Right cardiac atrium (tissue), 5 donors: ENCODE data around the gene FANCC. TPM values are rescaled to one million over a fixed set of nuclear protein-coding genes. Genes with fewer than 3 reads are reported as not detected.

ENCODE experiments used
- ATAC-seq, 2 donors: fragments of 200-7000 bp; cut with Tn5 transposase; one replicate each; pipeline versions ENCODE4 v1.8.0 to v1.9.1; 2020; ENCODE audit warnings: moderate library complexity in 2 of 2, mild to moderate bottlenecking in 1 of 2
- DNase-seq, 3 donors: peaks; one replicate each; pipeline ENCODE4 v3.0.0-alpha.2; 2020
- H3K27ac ChIP-seq: one replicate; pipeline ENCODE4 v1.5.1; 2013; ENCODE audit warnings: mild to moderate bottlenecking, low read length, control low read depth, moderate library complexity
- H3K27me3 ChIP-seq: one replicate; pipeline ENCODE4 v1.6.1; 2013; ENCODE audit not compliant: control insufficient read depth, insufficient read depth
- H3K4me1 ChIP-seq: one replicate; pipeline ENCODE4 v1.6.1; 2013; ENCODE audit warnings: low read length; ENCODE audit not compliant: control insufficient read depth, insufficient read depth
- H3K4me3 ChIP-seq: one replicate; pipeline ENCODE4 v1.5.1; 2013; ENCODE audit warnings: low read length, control low read depth
- H3K9me3 ChIP-seq: one replicate; pipeline ENCODE4 v1.6.1; 2013; ENCODE audit warnings: low read length; ENCODE audit not compliant: control insufficient read depth
- WGBS: extraction: QIAGEN DNeasy Blood & Tissue Kit; methylation state at CpG from one replicate; pipeline ENCODE4 v1.1.7; 2013; 5-methylcytosine and 5-hydroxymethylcytosine counted together
- intact Hi-C, 4 donors: fragments of 100-400 bp; cut with DNase I; formaldehyde crosslinking; loops; one replicate each; pipeline versions ENCODE4 v1.11.0 to v1.14.0; 2022 to 2023
- long read RNA-seq, 4 donors: library from polyadenylated mRNA; unstranded; transcript quantifications; one replicate each; pipeline ENCODE4 v2.0.0, GENCODE V29; 2020 to 2021
- polyA plus RNA-seq: library from polyadenylated mRNA; stranded (reverse); fragments of 200-250 nt; gene quantifications from one replicate; pipeline ENCODE4 v1.2.3, GENCODE V29; 2013
- total RNA-seq, 4 donors: library from RNA; stranded (reverse); fragmentation: NEBNext Ultra II Directional; extraction: Animal tissue kit (Norgen Biotek cat#: 25700); gene quantifications; one replicate each; pipeline ENCODE4 v1.2.1, GENCODE V29; 2021
- donor health status: healthy with polysubstance abuse.
- donor health status: DM: no; HTN: yes; CAD: no.
- donor health status: DM: no; HTN: no; CAD: no.
- donor health status: DM: no; HTN: yes; CAD: no; lungs with severe emphysema.
- donor health status: DM: yes; HTN: yes; CAD: no.

Gene FANCC, protein sequence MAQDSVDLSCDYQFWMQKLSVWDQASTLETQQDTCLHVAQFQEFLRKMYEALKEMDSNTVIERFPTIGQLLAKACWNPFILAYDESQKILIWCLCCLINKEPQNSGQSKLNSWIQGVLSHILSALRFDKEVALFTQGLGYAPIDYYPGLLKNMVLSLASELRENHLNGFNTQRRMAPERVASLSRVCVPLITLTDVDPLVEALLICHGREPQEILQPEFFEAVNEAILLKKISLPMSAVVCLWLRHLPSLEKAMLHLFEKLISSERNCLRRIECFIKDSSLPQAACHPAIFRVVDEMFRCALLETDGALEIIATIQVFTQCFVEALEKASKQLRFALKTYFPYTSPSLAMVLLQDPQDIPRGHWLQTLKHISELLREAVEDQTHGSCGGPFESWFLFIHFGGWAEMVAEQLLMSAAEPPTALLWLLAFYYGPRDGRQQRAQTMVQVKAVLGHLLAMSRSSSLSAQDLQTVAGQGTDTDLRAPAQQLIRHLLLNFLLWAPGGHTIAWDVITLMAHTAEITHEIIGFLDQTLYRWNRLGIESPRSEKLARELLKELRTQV
- total RNA-seq (1 to 10 TPM; 3.3 to 6.6 (median 4.5) TPM), polyA plus RNA-seq (3.2 TPM)
- long read RNA-seq, donor 1, full-length matches to known transcripts: 1 of 7 reads
- long read RNA-seq, donor 1, partial matches to known transcripts: 0 of 7 reads
- long read RNA-seq, donor 1, other reads (novel, unspliced or antisense): 6 of 7 reads
- long read RNA-seq, donor 2, full-length matches to known transcripts: 1 of 3 reads
- long read RNA-seq, donor 2, partial matches to known transcripts: 0 of 3 reads
- long read RNA-seq, donor 2, other reads (novel, unspliced or antisense): 2 of 3 reads
- long read RNA-seq, donor 3, full-length matches to known transcripts: 3 of 10 reads
- long read RNA-seq, donor 3, partial matches to known transcripts: 0 of 10 reads
- long read RNA-seq, donor 3, other reads (novel, unspliced or antisense): 7 of 10 reads
- long read RNA-seq, donor 4, full-length matches to known transcripts: 2 of 3 reads
- long read RNA-seq, donor 4, partial matches to known transcripts: 1 of 3 reads
- long read RNA-seq, donor 4, other reads (novel, unspliced or antisense): 0 of 3 reads

DNA sequence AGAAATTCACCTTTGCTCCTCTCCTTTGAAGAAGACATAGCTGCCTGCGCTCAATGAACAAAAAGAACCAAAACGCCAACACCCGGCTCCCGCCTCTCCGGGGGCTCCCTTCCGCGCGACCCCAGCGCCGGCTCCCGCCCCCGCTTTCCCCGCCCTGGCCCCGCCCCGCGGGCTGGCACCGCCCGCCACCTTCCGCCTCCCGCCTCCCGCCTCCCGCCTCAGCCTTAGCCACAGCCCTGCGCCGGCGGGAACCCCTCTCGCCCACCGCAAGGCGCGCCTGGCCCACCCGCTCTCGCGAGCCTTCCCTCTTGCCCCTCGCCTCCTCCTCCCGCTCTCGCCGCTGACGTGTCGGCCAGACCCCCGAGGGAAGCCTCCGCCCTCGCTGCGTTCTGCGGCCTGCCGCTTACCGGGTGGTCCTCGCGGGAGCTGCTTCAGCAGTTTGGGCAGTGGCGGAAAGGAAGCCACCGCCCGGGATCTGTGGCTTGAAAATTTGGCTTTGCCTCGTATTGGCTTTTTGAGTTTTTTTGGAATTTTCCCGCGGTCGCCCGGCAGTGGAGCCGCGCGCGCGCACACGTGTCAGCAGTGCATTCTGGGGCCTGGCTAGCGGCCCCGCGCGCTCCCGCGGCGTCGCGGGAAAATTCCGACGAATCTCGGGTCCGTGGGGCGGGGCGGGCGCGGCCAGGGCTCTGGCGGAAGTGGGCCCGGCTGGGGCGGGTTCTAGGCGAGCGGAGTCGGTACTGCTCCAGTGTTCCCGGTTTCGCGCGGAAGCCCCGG is at the start of gene FANCC:
Gene FANCC (minus strand): TSS at position 591 of the 774 bp plus-strand sequence. CDS start 68,418 bp downstream, outside the sequence.
- peak within 1 kb of the TSS; percentile 83 for H3K27ac ChIP-seq
- ATAC-seq (peak; percentile 97 to 98), DNase-seq (peak; percentile 96 to 99 (median 98))
- intact Hi-C loops: loop anchor here in 1 of 4 donors (5.0 kb wide), 1 partner anchor 195 kb away; no protein-coding TSS in a partner anchor
- peak within 1 kb of the TSS; percentile 80 for H3K4me3 ChIP-seq
- no peaks in the 10 kb centered on the region for H3K9me3 ChIP-seq
- no peaks in the 10 kb centered on the region for H3K27me3 ChIP-seq
- H3K4me1 ChIP-seq: no peaks in the 10 kb centered on the region
- under 1% methylated on average over 89 of the region's 89 CpGs for WGBS

DNA sequence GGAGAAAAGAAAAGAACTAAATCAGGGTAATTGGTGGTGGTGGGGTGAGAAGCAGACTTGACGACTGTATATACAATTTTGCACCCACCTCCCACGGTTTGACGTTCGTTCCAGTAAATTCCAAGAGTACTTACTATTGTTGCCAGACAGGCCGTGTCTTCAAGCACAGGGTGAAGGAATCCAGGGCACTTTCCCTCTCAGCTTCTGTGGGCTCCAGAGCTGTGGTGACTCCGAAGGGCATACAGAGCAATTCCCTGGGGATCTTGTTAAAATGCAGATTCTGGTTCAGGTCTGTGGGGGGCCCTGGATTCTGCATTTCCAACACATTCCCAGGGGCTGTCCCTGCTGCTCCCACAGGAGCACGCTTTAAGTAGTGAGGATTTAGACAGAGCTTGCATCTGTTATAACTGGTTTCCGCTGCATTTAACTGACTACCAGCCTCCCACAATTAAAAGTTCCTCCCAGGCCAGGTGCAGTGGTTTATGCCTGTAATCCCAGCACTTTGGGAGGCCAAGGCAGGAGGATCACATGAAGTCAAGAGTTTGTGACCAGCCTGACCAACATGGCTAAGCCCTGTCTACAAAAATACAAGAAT is 49.3 kb upstream of the FANCC start:
- no peak overlapping the region for H3K4me3 ChIP-seq
- intact Hi-C loops: loop anchor here in 1 of 4 donors (10.0 kb wide), 1 partner anchor 58 kb away; no protein-coding TSS in a partner anchor
- H3K27me3 ChIP-seq: no peaks in the 10 kb centered on the region
- no peak overlapping the region for H3K27ac ChIP-seq
- no peak for ATAC-seq
- H3K4me1 ChIP-seq: no peaks in the 10 kb centered on the region
- DNase-seq: no peak
- whole genome bisulfite sequencing: 62% methylated on average over 8 of the region's 8 CpGs
- H3K9me3 ChIP-seq: no peaks in the 10 kb centered on the region

DNA sequence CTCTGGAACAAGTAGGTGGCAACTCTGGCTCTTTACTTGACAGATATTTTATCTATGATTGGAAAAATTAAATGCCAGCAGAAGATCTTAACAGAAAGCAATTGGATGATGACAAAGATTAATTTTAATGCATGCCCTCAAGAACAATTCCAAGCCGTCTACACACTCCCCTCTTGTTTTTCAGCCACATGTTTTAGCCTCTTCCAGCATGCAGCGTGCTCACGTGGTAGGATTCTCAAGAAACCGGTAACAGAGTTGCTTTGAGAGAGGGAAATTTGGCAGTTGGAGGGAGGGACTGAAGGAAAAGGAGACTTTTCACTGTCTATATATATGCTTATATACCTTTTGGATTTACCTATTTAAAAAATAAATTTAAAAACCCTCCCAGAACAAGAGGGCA is 48.3 kb upstream of the FANCC start:
- H3K27me3 ChIP-seq: no peaks in the 10 kb centered on the region

DNA sequence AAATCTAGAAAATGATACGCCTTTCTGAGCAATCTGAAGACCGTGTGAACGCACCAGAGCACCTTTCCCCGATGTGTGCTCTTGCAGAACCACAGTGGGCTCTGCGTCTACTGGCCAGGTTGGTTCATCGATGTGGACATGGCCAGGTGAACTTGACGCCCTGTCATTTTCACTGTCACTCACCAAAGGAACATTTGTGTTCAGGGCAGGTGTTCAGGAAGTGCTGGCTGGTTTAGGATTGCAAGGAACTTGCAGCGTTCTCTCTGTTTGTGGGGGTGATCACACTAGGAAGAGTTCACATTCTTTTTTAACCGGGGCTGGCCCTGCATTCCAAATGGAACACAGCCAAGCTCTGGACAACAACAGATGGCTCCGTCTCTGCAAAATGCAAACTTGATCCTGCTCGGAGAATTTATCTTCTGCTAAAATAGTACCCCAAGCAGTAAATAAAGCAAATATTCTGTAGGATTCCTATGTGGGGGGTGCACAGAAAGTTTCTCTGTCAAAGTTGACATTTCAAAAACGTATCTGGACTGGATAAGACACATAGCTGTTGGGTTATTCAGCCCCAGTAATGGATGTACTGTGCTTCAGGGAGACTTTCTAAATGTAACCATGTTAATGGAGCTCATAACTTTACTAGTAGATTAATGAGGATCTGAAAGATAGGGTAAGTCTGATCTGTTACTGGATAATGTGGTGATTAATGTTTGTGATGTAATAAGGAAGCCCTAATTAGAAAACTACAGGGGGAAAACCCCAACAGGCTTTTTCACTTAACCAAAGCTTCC is 45.7 kb upstream of the FANCC start:
- peak overlapping the region; percentile 27 for H3K4me3 ChIP-seq
- H3K9me3 ChIP-seq: no peaks in the 10 kb centered on the region
- DNase-seq (no peak), ATAC-seq (no peak)
- intact Hi-C loops: loop anchor here in 1 of 4 donors (10.0 kb wide), 1 partner anchor 62 kb away; no protein-coding TSS in a partner anchor
- no peaks in the 10 kb centered on the region for H3K27me3 ChIP-seq
- H3K4me1 ChIP-seq: no peaks in the 10 kb centered on the region
- H3K27ac ChIP-seq: no peak overlapping the region
- WGBS: 53% methylated on average over 12 of the region's 12 CpGs

More for the DNA sequence above, 48.3 kb upstream of the FANCC start:
- ATAC-seq: no peak
- H3K9me3 ChIP-seq: no peaks in the 10 kb centered on the region
- intact Hi-C loops: loop anchor here in 1 of 4 donors (10.0 kb wide), 1 partner anchor 59 kb away; no protein-coding TSS in a partner anchor
- no peak overlapping the region for H3K4me3 ChIP-seq
- no peaks in the 10 kb centered on the region for H3K4me1 ChIP-seq
- H3K27ac ChIP-seq: no peak overlapping the region
- 61% methylated on average over 4 of the region's 4 CpGs for WGBS
- no peak for DNase-seq

DNA sequence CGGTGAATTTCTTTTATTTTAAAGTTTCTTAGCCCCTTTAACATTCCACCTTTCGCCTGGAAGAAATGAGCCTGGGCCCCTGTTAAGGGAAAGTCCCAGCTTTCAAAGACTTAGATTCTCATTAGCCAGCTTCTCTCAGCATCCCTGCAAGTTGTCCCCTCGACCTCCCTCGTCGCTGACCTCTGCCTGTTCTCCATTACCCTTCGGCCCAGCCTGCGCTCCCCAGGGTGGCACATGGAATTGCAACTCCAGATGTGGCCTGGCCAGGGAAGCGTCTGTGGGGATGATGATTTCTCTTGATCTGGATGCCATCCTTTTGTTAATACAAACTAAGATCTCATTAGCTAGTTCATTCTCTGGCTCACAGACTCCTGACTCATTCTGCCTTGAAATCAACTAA is 43.4 kb upstream of the FANCC start:
- H3K27ac ChIP-seq: no peak overlapping the region
- DNase-seq (no peak), ATAC-seq (no peak)
- H3K4me3 ChIP-seq: no peak overlapping the region
- WGBS: 65% methylated on average over 8 of the region's 8 CpGs
- no peaks in the 10 kb centered on the region for H3K4me1 ChIP-seq
- H3K9me3 ChIP-seq: no peaks in the 10 kb centered on the region
- no peaks in the 10 kb centered on the region for H3K27me3 ChIP-seq
- intact Hi-C loops: loop anchor here in 1 of 4 donors (10.0 kb wide), 1 partner anchor 64 kb away; no protein-coding TSS in a partner anchor

DNA sequence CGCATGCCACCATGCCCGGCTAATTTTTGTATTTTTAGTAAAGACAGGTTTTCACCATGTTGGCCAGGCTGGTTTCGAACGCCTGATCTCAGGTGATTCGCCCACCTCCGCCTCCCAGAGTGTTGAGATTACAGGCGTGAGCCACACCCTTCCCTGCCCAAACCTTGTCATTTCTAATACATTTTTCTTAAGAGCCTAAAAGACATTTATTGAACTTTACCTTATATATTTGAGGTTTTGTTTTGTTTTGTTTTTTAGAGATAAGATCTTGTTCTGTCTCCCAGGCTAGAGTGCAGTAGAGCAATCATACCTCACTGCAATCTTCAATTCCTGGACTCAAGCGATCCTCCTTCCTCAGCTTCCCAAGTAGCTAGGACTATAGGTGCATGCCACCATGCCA is 39.8 kb upstream of the FANCC start:
- Histone ChIP-seq H3K4me1 (no peaks in the 10 kb centered on the region), H3K27me3 (no peaks in the 10 kb centered on the region), H3K4me3 (no peak overlapping the region), H3K9me3 (no peaks in the 10 kb centered on the region), H3K27ac (no peak overlapping the region)
- DNase-seq (no peak), ATAC-seq (no peak)
- WGBS: 91% methylated on average over 8 of the region's 8 CpGs
- intact Hi-C loops: no loop called here

DNA sequence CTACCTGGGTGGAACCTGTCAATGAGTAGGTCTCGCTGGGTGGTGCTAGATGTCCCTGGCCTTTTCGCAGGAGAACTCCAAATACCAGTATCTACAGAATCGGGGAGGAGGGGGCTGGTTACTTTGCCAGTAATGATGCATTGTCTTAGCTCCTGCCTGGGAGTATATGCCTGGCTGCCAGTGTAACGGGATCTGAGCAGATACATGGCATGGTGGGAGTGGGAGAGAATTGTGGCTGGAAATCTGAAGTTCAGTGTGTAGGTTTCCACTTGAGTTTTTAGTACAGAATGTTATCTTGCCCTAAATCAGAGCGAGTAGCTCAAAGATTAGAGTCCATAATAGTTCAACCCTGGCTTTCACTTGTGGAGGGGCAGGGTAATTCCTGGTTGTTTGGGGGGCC is 38.0 kb upstream of the FANCC start:
- WGBS: 70% methylated on average over 5 of the region's 5 CpGs
- Histone ChIP-seq H3K27ac (no peak overlapping the region), H3K4me1 (no peaks in the 10 kb centered on the region), H3K27me3 (no peaks in the 10 kb centered on the region), H3K4me3 (no peak overlapping the region), H3K9me3 (no peaks in the 10 kb centered on the region)
- no peak for DNase-seq
- intact Hi-C loops: no loop called here
- no peak for ATAC-seq

DNA sequence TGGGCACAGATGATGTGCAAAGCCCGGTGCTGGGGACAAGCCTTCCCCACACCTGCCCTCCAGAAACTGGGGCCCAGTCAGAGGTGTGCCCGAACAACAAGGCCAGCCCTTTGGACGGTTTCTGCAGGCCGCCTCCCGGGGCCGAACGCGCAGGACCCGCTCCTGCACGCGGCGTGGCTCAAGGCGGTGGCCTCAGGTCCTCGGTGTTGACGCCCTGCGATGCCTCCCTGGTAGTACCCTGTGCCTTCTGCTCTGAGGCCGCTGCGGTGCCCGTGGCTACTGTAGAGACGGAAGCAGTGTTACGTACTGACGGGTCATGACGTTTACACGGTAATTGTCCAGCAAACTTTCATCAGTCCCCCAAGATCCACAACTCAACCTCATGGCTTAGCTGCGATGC is 33.5 kb upstream of the FANCC start:
- Histone ChIP-seq H3K9me3 (no peaks in the 10 kb centered on the region), H3K27ac (no peak overlapping the region), H3K27me3 (no peaks in the 10 kb centered on the region), H3K4me3 (no peak overlapping the region), H3K4me1 (peaks cover 3% of the 10 kb centered on the region)
- 93% methylated on average over 25 of the region's 25 CpGs for WGBS
- DNase-seq (peak in 1 of 3 donors; percentile 42), ATAC-seq (no peak)
- intact Hi-C loops: no loop called here

DNA sequence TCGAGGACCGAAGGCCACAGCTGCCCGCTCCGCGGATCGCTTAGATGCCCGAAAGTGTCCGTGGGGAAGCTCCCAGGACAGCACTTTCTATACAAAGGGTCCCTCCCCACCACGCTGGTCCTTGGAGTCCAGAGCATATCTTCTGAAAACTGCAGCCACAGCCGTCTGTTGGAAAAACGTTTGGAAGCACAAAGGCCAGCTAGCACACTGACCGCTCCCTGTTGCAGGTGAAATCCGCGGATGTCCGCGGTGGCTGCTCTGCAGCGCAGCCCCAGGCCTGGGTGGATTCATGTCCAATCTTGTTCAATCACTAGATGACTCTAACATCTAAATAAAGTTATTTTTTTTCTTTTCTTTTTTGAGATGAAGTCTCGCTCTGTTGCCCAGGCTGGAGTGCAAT is 32.8 kb upstream of the FANCC start:
- 60% methylated on average over 18 of the region's 18 CpGs for WGBS
- H3K27me3 ChIP-seq: no peaks in the 10 kb centered on the region
- intact Hi-C loops: no loop called here
- ATAC-seq (no peak), DNase-seq (no peak)
- no peak overlapping the region for H3K27ac ChIP-seq
- H3K4me1 ChIP-seq: peaks cover 3% of the 10 kb centered on the region
- H3K4me3 ChIP-seq: no peak overlapping the region
- no peaks in the 10 kb centered on the region for H3K9me3 ChIP-seq
